WERI-Rb-1 (cell line): Measurements from ENCODE around the gene C5.
"Not testable (repeated sequence)": the region's sequence is repeated elsewhere in the genome, so short reads cannot be mapped to it uniquely, and the experiment has no call there.

Experiments used
- DNase-seq: peaks from one replicate; pipeline ENCODE4 v3.0.0-alpha.2; 2020
- H3K27ac ChIP-seq: fragments of 250-450 bp; sonication (Bioruptor Pico); 2 replicates; pipeline ENCODE4 v1.5.1; 2020; ENCODE audit warnings: mild to moderate bottlenecking, moderate library complexity
- H3K27me3 ChIP-seq: fragments of 250-450 bp; sonication (Bioruptor Pico); 2 replicates; pipeline ENCODE4 v1.5.1; 2021; ENCODE audit warnings: mild to moderate bottlenecking, low read depth, moderate library complexity; ENCODE audit not compliant: insufficient read depth, severe bottlenecking
- H3K36me3 ChIP-seq: fragments of 250-450 bp; sonication (Bioruptor Pico); 2 replicates; pipeline ENCODE4 v1.5.1; 2020; ENCODE audit warnings: mild to moderate bottlenecking, moderate library complexity
- H3K4me3 ChIP-seq: 2 replicates; pipeline ENCODE4 v1.5.1; 2011; ENCODE audit warnings: low read depth, mild to moderate bottlenecking, control low read depth, low read length
- H3K9me3 ChIP-seq: fragments of 250-450 bp; sonication (Bioruptor Pico); 2 replicates; pipeline ENCODE4 v1.5.1; 2021; ENCODE audit warnings: mild to moderate bottlenecking, moderate library complexity; ENCODE audit not compliant: severe bottlenecking
- TF ChIP-seq, protein P1 (sequence below): IDR thresholded peaks from 2 replicates; pipeline ENCODE4 v1.5.1; 2011; ENCODE audit warnings: low read depth, mild to moderate bottlenecking, control low read depth, inconsistent platforms, low read length

C5 gene

DNA sequence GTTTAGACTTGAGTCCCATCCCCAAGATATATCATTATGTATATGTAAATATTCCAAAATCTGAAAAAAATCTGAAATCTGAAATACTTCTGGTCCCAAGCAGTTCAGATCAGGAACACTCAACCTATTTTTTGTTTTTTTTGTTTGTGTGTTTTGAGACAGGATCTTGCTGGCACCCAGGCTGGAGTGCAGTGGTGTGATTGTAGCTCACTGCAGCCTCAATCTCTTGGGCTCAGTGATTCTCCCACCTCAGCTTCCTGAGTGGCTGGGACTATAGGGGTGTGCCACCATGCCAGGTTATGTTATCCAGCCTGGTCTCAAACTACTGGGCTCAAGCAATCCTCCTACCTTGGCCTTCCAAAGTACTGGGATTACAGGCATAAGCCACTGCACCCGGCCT lies 72.8 kb downstream of the C5 start:
- no peak for DNase-seq
- Histone ChIP-seq H3K4me3 (no peak overlapping the region), H3K36me3 (no peaks in the 10 kb centered on the region), H3K27ac (no peak overlapping the region), H3K9me3 (no peaks in the 10 kb centered on the region), H3K27me3 (no peaks in the 10 kb centered on the region)
- TF ChIP-seq, protein P1, sequence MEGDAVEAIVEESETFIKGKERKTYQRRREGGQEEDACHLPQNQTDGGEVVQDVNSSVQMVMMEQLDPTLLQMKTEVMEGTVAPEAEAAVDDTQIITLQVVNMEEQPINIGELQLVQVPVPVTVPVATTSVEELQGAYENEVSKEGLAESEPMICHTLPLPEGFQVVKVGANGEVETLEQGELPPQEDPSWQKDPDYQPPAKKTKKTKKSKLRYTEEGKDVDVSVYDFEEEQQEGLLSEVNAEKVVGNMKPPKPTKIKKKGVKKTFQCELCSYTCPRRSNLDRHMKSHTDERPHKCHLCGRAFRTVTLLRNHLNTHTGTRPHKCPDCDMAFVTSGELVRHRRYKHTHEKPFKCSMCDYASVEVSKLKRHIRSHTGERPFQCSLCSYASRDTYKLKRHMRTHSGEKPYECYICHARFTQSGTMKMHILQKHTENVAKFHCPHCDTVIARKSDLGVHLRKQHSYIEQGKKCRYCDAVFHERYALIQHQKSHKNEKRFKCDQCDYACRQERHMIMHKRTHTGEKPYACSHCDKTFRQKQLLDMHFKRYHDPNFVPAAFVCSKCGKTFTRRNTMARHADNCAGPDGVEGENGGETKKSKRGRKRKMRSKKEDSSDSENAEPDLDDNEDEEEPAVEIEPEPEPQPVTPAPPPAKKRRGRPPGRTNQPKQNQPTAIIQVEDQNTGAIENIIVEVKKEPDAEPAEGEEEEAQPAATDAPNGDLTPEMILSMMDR = no peak

DNA sequence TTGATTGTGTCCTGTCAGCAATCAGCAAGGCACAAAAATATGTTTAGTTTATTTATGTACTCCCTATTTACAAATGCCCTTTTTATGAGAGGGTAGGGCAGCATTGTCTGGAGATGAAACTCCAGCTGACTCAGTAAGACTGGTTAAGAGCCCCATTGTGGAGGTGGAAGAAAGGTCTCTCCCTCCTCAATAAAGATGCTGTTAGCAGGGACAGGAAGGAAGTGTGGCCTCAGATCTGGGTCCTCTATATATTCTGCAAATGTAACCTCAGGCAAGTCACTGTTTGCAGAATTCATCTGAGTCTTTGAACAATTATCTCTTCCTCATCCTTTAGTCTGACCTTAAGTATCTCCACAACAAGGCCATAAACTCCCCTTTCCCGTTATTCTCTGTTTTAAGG lies 75.2 kb downstream of the C5 start:
- DNase-seq = no peak
- H3K27ac ChIP-seq = no peak overlapping the region
- no peaks in the 10 kb centered on the region for H3K9me3 ChIP-seq
- no peak overlapping the region for H3K4me3 ChIP-seq
- TF ChIP-seq, protein P1 = no peak
- no peaks in the 10 kb centered on the region for H3K36me3 ChIP-seq
- H3K27me3 ChIP-seq = no peaks in the 10 kb centered on the region

DNA sequence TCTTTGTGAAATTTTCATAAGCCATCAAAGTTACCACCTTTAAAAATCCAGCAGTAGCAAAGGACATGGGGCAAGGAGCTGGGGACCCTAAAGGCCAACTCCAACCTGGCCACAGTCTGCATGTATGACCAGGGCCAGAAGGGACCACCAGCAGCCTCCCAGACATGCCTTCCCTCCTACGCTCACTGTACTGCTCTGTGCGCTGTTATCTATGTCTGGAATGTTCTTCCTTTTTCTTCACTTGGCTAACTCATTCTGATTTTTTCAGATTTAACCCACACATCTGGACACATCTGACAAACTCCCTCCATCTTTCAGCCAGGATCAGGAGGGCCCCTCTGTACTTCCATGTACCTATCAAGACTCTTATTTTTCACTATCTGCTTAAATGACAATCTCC lies 75.9 kb downstream of the C5 start:
- DNase-seq = no peak
- H3K36me3 ChIP-seq = no peaks in the 10 kb centered on the region
- no peak overlapping the region for H3K4me3 ChIP-seq
- no peaks in the 10 kb centered on the region for H3K27me3 ChIP-seq
- TF ChIP-seq, protein P1 = no peak
- no peak overlapping the region for H3K27ac ChIP-seq
- no peaks in the 10 kb centered on the region for H3K9me3 ChIP-seq

DNA sequence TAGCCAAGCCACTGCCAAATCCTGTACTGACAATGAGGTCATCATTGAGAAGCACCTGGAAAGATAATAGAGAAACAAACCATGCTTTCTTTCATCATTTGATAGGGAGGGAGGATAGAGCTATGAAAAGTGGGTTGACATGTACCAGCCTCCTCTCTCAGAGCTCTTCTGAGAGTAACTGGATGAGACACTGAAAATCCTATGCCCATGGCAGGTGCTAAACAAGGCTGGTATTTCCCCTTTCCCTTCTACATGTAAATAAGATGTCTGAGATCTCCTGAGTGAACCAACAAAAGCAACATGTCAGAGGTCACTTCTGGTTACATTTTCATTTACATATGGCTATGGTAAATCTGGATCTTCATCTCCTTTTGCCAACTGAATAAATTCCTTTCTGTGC lies 78.1 kb downstream of the C5 start:
- TF ChIP-seq, protein P1 = no peak
- no peaks in the 10 kb centered on the region for H3K9me3 ChIP-seq
- no peak overlapping the region for H3K27ac ChIP-seq
- H3K4me3 ChIP-seq = no peak overlapping the region
- H3K36me3 ChIP-seq = no peaks in the 10 kb centered on the region
- no peaks in the 10 kb centered on the region for H3K27me3 ChIP-seq
- DNase-seq = no peak

DNA sequence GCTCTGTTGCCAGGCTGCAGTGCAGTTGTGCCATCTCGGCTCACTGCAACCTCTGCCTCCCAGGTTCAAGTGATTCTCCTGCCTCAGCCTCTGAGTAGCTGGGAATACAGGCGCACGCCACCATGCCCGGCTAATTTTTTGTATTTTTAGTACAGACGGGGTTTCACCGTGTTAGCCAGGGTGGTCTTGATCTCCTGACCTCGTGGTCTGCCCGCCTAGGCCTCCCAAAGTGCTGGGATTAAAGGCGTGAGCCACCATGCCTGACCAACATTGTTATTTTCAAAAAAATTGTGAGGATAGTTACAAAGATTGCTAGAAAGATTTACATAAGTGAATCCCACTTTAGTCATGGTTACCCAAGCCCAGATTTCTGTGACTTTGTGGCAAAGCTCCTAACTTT lies 78.6 kb downstream of the C5 start:
- not testable (repeated sequence) for H3K4me3 ChIP-seq, DNase-seq, H3K9me3 ChIP-seq, H3K27me3 ChIP-seq, H3K27ac ChIP-seq, H3K36me3 ChIP-seq

DNA sequence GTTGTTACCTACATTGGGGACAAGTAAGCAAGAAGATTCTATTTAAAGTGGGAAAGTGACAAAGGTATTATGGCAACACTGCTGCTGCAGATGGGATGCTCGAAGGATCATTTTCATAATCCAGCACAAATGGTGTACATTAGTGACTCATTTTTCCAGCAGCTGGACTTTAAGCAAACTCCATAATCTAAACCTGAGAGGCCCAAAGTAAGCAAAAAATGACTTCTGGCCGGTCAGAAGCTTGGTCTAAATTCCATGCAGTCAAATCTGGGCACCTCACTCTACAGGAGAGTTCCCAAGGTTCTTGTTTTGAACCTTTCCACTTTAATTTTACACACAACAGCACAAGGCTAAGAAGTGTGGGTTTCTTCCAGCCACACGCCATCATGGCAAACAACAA lies 79.8 kb downstream of the C5 start:
- H3K27ac ChIP-seq = no peak overlapping the region
- no peak for DNase-seq
- TF ChIP-seq, protein P1 = no peak
- no peaks in the 10 kb centered on the region for H3K27me3 ChIP-seq
- H3K36me3 ChIP-seq = no peaks in the 10 kb centered on the region
- H3K4me3 ChIP-seq = no peak overlapping the region
- H3K9me3 ChIP-seq = no peaks in the 10 kb centered on the region
